ENCODE results near the gene WNK4.

DNA sequence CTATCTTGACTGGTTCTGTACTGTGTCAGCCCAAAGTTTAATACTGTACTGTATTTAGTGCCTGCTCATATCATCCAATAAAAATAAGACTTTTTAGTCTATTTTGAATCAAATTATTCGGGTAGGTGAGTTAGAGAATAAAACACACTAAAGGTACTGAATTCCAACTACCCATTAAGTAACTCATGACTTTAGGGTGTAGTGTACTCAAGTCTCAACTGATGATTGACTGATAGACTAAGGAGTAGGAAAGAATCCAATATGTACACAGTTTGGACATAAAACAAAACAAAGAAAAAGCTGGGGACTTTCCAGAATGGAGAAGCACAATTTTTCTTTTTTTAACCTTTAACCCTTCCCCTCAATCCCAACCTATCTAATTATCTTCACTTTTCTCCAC lies 39.7 kb upstream of the WNK4 start:
- no peak for TF ChIP-seq ZNF197 (CRISPR knock-in tag; IDR thresholded peaks at IDR 0.05; ENCODE audit: low read depth)
- TF ChIP-seq, protein P1, sequence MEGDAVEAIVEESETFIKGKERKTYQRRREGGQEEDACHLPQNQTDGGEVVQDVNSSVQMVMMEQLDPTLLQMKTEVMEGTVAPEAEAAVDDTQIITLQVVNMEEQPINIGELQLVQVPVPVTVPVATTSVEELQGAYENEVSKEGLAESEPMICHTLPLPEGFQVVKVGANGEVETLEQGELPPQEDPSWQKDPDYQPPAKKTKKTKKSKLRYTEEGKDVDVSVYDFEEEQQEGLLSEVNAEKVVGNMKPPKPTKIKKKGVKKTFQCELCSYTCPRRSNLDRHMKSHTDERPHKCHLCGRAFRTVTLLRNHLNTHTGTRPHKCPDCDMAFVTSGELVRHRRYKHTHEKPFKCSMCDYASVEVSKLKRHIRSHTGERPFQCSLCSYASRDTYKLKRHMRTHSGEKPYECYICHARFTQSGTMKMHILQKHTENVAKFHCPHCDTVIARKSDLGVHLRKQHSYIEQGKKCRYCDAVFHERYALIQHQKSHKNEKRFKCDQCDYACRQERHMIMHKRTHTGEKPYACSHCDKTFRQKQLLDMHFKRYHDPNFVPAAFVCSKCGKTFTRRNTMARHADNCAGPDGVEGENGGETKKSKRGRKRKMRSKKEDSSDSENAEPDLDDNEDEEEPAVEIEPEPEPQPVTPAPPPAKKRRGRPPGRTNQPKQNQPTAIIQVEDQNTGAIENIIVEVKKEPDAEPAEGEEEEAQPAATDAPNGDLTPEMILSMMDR (IDR thresholded peaks at IDR 0.05 in 2 of 3, conservative IDR thresholded peaks at IDR 0.05 in 1 of 3; ENCODE audit: insufficient read depth in 2 of 3, low read depth in 1 of 3, low read length in 3 of 3): no peak
- TF ChIP-seq, protein P2, sequence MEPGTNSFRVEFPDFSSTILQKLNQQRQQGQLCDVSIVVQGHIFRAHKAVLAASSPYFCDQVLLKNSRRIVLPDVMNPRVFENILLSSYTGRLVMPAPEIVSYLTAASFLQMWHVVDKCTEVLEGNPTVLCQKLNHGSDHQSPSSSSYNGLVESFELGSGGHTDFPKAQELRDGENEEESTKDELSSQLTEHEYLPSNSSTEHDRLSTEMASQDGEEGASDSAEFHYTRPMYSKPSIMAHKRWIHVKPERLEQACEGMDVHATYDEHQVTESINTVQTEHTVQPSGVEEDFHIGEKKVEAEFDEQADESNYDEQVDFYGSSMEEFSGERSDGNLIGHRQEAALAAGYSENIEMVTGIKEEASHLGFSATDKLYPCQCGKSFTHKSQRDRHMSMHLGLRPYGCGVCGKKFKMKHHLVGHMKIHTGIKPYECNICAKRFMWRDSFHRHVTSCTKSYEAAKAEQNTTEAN (CRISPR knock-in tag; IDR thresholded peaks at IDR 0.05): no peak
- TF ChIP-seq CCAR2 (IDR thresholded peaks at IDR 0.05; ENCODE audit: low read depth, low read length): no peak

All from K562 (cell line).